WTC11 (cell line): ENCODE data around the gene COG5. TPM values are rescaled to one million over a fixed set of nuclear protein-coding genes. Genes with fewer than 3 reads are reported as not detected.

Experiments used
- ATAC-seq: fragments of 200-7000 bp; cut with Tn5 transposase; 2 replicates; pipeline ENCODE4 v1.10.0; 2021; ENCODE audit warnings: mild to moderate bottlenecking, moderate library complexity
- CTCF ChIA-PET: fragments of 300-600 bp; sonication (Branson Sonifier 250); formaldehyde crosslinking; loops from one replicate; lab custom pipeline; 2021; ENCODE audit warnings: antibody characterized with exemption; lab: Charles Lee
- POLR2A ChIA-PET: fragments of 350-600 bp; sonication (Branson Sonifier 250); formaldehyde crosslinking; loops from one replicate; lab custom pipeline; 2021; ENCODE audit warnings: antibody characterized with exemption; lab: Charles Lee
- DNase-seq: peaks from one replicate; pipeline ENCODE4 v3.0.0; 2021; ENCODE audit warnings: low spot score
- H3K27ac Mint-ChIP-seq: 2 replicates; pipeline ENCODE4 v1.8.0; 2021; ENCODE audit warnings: mixed read lengths
- H3K27me3 Mint-ChIP-seq: 2 replicates; pipeline ENCODE4 v1.8.0; 2021; ENCODE audit warnings: low read depth, mild to moderate bottlenecking, moderate library complexity, mixed read lengths
- H3K36me3 Mint-ChIP-seq: 2 replicates; pipeline ENCODE4 v1.8.0; 2021; ENCODE audit warnings: mixed read lengths
- H3K4me1 Mint-ChIP-seq: 2 replicates; pipeline ENCODE4 v1.8.0; 2022; ENCODE audit warnings: mixed read lengths
- H3K4me3 Mint-ChIP-seq: 2 replicates; pipeline ENCODE4 v1.8.0; 2021; ENCODE audit warnings: mild to moderate bottlenecking, moderate library complexity, mixed read lengths
- H3K9me3 Mint-ChIP-seq: 2 replicates; pipeline ENCODE4 v1.8.0; 2021; ENCODE audit warnings: mixed read lengths
- ATF3 ChIP-seq: sonication (generic); formaldehyde crosslinking; conservative IDR thresholded peaks from 2 replicates; pipeline ENCODE4 v1.8.1; 2022; ENCODE audit warnings: mild to moderate bottlenecking, missing genetic modification reagents
- CREM ChIP-seq: sonication (generic); formaldehyde crosslinking; IDR thresholded peaks from 2 replicates; pipeline ENCODE4 v1.8.1; 2022; ENCODE audit warnings: mild to moderate bottlenecking, missing genetic modification reagents, moderate library complexity
- GABPB1 ChIP-seq: sonication (generic); formaldehyde crosslinking; IDR thresholded peaks from 2 replicates; pipeline ENCODE4 v1.8.1; 2023; ENCODE audit warnings: mild to moderate bottlenecking, missing genetic modification reagents
- NFATC4 ChIP-seq: fragments of 250-450 bp; sonication (Bioruptor Pico); IDR thresholded peaks from 2 replicates; pipeline ENCODE4 v1.9.0; 2021; ENCODE audit warnings: mild to moderate bottlenecking
- NFYB ChIP-seq: sonication (generic); formaldehyde crosslinking; conservative IDR thresholded peaks from 2 replicates; pipeline ENCODE4 v1.8.0; 2022; ENCODE audit warnings: low read depth, missing genetic modification reagents
- NR3C1 ChIP-seq: sonication (generic); formaldehyde crosslinking; conservative IDR thresholded peaks from 2 replicates; pipeline ENCODE4 v1.8.1; 2023; ENCODE audit warnings: low read depth, mild to moderate bottlenecking, missing genetic modification reagents
- PREB ChIP-seq: sonication (generic); formaldehyde crosslinking; IDR thresholded peaks from 2 replicates; pipeline ENCODE4 v1.8.1; 2022; ENCODE audit warnings: mild to moderate bottlenecking, missing genetic modification reagents, moderate library complexity, borderline replicate concordance
- PRRX2 ChIP-seq: fragments of 250-450 bp; sonication (Bioruptor Pico); IDR thresholded peaks from 2 replicates; pipeline ENCODE4 v1.8.0; 2021; ENCODE audit warnings: mild to moderate bottlenecking
- RELA ChIP-seq: sonication (generic); formaldehyde crosslinking; IDR thresholded peaks from 2 replicates; pipeline ENCODE4 v1.8.1; 2022; ENCODE audit warnings: missing genetic modification reagents, mild to moderate bottlenecking, borderline replicate concordance
- RORB ChIP-seq: fragments of 250-450 bp; sonication (Bioruptor Pico); IDR thresholded peaks from 2 replicates; pipeline ENCODE4 v1.9.0; 2021; ENCODE audit warnings: mild to moderate bottlenecking
- USF2 ChIP-seq: sonication (generic); formaldehyde crosslinking; IDR thresholded peaks from 2 replicates; pipeline ENCODE4 v1.8.1; 2023; ENCODE audit warnings: mild to moderate bottlenecking, missing genetic modification reagents, moderate library complexity
- ZNF423 ChIP-seq: fragments of 250-450 bp; sonication (Bioruptor Pico); IDR thresholded peaks from 2 replicates; pipeline ENCODE4 v2.1.2; 2022; ENCODE audit warnings: mild to moderate bottlenecking, moderate library complexity
- ZNF671 ChIP-seq: fragments of 250-450 bp; sonication (Bioruptor Pico); IDR thresholded peaks from 2 replicates; pipeline ENCODE4 v1.8.0; 2021; ENCODE audit warnings: mild to moderate bottlenecking
- total RNA-seq: library from RNA; stranded (reverse); gene quantifications from 3 replicates; pipeline ENCODE4 v1.2.3, GENCODE V29; 2021
- TF ChIP-seq, protein P1 (sequence below): sonication (generic); formaldehyde crosslinking; IDR thresholded peaks from 2 replicates; pipeline ENCODE4 v1.8.0; 2023; ENCODE audit warnings: missing genetic modification reagents
- TF ChIP-seq, protein P2 (sequence below): sonication (generic); formaldehyde crosslinking; IDR thresholded peaks from 2 replicates; pipeline ENCODE4 v1.8.0; 2022; ENCODE audit warnings: missing genetic modification reagents

The COG5 gene
- total RNA-seq, 1 experiment from 2014 or later, result 23.8 TPM

DNA sequence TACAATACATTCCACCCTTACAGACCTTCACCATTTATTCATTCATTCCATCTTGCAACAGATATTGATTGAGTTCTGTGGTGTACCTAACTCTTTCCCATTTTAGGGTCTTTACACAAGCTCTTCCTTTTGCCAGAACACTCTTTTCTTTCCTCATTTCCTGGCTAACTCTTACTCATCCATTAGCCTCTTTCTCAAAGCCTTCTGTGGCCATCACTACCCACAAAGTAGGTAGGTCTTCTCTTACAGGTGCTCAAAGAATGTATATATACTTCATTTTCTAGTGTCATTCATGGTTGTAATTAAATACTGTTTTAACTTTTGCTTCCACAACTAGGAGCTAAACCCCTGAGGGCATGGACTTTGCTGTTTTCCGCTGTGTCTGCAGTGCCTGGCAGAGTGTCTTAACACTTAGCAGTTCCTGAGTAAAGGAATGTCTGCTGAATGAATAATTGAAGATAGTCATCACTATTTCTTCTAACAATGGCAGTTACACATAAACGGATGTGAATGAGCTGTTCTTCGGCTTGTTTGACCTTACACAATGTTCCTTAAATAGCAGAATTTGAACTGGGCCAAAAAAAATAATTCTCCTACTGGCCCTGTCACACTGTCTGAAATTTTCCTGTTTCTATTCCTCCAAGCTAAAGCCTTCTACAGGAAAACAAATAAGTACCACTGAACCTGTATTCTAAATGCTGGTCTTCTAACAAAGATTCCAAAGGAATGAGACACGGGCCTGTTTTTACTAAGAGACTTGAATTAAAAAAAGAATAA, 31.4 kb upstream of the COG5 start:
- no peak for TF ChIP-seq NFYB (CRISPR knock-in tag)
- no peak for TF ChIP-seq USF2 (CRISPR knock-in tag)
- H3K4me1 Mint-ChIP-seq, result peaks cover 6% of the 10 kb centered on the region
- peaks cover 5% of the 10 kb centered on the region; the same call in 1 of the 2 replicates for H3K36me3 Mint-ChIP-seq
- H3K4me3 Mint-ChIP-seq, result no peak overlapping the region
- CTCF ChIA-PET, result interaction anchor here (1.3 kb wide), 1 partner anchor 66 kb away, joined by 3 read pairs; no protein-coding TSS in a partner anchor
- no peaks in the 10 kb centered on the region for H3K9me3 Mint-ChIP-seq
- POLR2A ChIA-PET, result no interaction called here
- DNase-seq (no peak), ATAC-seq (no peak)
- no peak overlapping the region for H3K27ac Mint-ChIP-seq
- H3K27me3 Mint-ChIP-seq, result no peaks in the 10 kb centered on the region

DNA sequence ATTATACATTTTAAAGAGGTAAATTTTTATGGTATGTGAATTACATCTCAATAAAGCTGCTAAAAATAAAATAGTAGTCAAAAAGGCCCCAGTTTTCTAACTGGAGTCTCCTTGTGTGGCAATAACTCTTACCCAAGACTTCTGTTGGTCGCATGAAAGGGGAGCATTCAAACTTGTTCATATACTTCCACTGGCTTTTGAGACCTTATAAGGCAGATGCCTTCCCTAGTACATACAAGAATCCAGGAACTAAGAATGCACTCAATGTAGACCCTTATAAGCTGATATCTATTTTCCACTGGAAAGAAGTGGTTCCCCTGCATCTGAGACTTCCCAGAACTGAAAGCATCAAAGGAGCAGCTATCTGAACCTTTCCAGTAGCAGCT, 29.3 kb upstream of the COG5 start:
- no peak overlapping the region for H3K27ac Mint-ChIP-seq
- peaks cover 6% of the 10 kb centered on the region for H3K9me3 Mint-ChIP-seq
- CTCF ChIA-PET, result no interaction called here
- POLR2A ChIA-PET, result no interaction called here
- no peak for TF ChIP-seq PREB (CRISPR knock-in tag)
- no peak for TF ChIP-seq RELA (CRISPR knock-in tag)
- no peak for TF ChIP-seq NR3C1 (CRISPR knock-in tag)
- TF ChIP-seq, protein P1, sequence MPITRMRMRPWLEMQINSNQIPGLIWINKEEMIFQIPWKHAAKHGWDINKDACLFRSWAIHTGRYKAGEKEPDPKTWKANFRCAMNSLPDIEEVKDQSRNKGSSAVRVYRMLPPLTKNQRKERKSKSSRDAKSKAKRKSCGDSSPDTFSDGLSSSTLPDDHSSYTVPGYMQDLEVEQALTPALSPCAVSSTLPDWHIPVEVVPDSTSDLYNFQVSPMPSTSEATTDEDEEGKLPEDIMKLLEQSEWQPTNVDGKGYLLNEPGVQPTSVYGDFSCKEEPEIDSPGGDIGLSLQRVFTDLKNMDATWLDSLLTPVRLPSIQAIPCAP (CRISPR knock-in tag), result no peak
- TF ChIP-seq ZNF423 (CRISPR knock-in tag), result no peak
- no peak for TF ChIP-seq NFATC4 (CRISPR knock-in tag)
- TF ChIP-seq CREM, result no peak
- TF ChIP-seq, protein P2, sequence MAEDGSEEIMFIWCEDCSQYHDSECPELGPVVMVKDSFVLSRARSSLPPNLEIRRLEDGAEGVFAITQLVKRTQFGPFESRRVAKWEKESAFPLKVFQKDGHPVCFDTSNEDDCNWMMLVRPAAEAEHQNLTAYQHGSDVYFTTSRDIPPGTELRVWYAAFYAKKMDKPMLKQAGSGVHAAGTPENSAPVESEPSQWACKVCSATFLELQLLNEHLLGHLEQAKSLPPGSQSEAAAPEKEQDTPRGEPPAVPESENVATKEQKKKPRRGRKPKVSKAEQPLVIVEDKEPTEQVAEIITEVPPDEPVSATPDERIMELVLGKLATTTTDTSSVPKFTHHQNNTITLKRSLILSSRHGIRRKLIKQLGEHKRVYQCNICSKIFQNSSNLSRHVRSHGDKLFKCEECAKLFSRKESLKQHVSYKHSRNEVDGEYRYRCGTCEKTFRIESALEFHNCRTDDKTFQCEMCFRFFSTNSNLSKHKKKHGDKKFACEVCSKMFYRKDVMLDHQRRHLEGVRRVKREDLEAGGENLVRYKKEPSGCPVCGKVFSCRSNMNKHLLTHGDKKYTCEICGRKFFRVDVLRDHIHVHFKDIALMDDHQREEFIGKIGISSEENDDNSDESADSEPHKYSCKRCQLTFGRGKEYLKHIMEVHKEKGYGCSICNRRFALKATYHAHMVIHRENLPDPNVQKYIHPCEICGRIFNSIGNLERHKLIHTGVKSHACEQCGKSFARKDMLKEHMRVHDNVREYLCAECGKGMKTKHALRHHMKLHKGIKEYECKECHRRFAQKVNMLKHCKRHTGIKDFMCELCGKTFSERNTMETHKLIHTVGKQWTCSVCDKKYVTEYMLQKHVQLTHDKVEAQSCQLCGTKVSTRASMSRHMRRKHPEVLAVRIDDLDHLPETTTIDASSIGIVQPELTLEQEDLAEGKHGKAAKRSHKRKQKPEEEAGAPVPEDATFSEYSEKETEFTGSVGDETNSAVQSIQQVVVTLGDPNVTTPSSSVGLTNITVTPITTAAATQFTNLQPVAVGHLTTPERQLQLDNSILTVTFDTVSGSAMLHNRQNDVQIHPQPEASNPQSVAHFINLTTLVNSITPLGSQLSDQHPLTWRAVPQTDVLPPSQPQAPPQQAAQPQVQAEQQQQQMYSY (CRISPR knock-in tag), result no peak
- TF ChIP-seq ATF3 (CRISPR knock-in tag), result no peak
- no peak for TF ChIP-seq ZNF671
- TF ChIP-seq RORB (CRISPR knock-in tag), result no peak
- no peak for TF ChIP-seq PRRX2 (CRISPR knock-in tag)
- H3K36me3 Mint-ChIP-seq, result peaks cover 15% of the 10 kb centered on the region
- no peak for ATAC-seq
- no peak for DNase-seq
- H3K4me1 Mint-ChIP-seq, result peaks cover 6% of the 10 kb centered on the region
- H3K27me3 Mint-ChIP-seq, result no peaks in the 10 kb centered on the region
- H3K4me3 Mint-ChIP-seq, result no peak overlapping the region

DNA sequence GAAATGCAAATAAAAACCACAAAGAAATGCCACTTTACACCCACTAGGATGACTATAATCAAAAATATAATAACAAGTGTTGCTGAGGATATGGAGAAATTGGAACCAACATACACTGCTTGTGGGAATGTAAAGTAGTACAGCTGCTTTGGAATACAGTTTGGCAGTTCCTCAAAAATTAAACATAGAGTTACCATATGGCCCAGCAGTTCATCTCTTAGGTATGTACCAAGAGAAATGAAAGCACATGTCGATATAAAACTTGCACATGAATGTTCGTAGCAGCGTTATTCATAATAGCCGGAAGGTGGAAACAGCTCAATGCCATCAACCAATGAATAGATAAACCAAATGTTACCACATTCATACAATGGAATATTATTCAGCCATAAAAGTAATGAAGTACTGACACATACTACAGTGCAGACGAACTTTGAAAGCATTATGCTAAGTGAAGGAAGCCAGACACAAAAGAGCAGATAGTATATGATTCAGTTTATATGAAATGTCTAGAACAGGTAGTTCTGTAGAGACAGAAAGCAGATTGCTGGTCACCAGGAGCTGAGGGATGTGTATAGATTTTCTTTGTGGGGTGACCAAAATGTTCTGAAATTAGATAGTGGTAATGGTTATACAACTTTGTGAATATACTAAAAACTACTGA, 28.8 kb upstream of the COG5 start:
- H3K4me3 Mint-ChIP-seq, result no peak overlapping the region
- CTCF ChIA-PET, result no interaction called here

More for the DNA sequence above, 28.8 kb upstream of the COG5 start:
- ATAC-seq, result no peak
- Mint-ChIP-seq H3K27me3 (no peaks in the 10 kb centered on the region), H3K9me3 (peaks cover 6% of the 10 kb centered on the region), H3K4me1 (peaks cover 6% of the 10 kb centered on the region), H3K27ac (no peak overlapping the region), H3K36me3 (peaks cover 15% of the 10 kb centered on the region)
- POLR2A ChIA-PET, result no interaction called here
- TF ChIP-seq GABPB1 (CRISPR knock-in tag), result no peak
- TF ChIP-seq, all 79 proteins: peak for 0
- DNase-seq, result no peak
